ENCODE data around the gene ST14.

The ST14 gene

DNA sequence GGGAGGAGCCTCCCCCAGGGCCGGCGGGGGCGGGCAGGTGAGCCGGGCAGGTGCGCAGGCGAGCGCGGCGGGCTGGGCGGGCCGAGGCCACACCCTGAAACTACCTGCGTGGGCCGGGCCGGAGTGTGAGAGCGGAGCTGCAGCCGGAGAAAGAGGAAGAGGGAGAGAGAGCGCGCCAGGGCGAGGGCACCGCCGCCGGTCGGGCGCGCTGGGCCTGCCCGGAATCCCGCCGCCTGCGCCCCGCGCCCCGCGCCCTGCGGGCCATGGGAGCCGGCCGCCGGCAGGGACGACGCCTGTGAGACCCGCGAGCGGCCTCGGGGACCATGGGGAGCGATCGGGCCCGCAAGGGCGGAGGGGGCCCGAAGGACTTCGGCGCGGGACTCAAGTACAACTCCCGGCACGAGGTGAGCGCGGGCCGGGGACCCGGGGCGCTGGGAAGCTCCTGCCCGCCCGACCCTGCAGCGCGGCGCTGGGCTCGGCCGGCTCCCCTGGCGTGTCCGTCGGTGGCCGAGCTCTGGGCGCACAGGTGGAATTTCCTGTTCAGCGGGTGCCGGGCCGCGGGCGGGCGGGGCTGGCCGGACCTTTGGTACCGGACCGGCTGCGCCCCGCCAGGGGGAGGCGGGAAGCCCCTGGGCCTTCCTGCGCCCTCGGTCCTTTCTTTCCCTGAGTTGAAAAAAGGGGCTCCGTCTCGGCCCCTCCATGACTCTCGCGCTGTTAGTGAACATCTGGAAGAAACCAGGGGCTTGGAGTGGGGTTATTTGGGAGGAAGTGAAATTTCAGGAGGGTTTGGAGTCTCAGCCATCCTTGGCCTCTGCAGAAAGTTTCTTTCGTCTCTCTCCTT is at the start of gene ST14:
ST14 (plus strand) TSS at position 126 of the 841 bp plus-strand sequence; CDS start at position 324, 198 bp downstream.
- Mint-ChIP-seq H3K27ac (no peak within 1 kb of the TSS), H3K9me3 (no peaks in the 10 kb centered on the region), H3K27me3 (peaks cover 48% of the 10 kb centered on the region), H3K4me1 (peaks cover 16% of the 10 kb centered on the region), H3K4me3 (peak within 1 kb of the TSS; percentile 49), H3K36me3 (ENCODE audit: low read depth) (no peaks in the 10 kb centered on the region)
- DNase-seq (peak; percentile 15), ATAC-seq (no peak)

DNA sequence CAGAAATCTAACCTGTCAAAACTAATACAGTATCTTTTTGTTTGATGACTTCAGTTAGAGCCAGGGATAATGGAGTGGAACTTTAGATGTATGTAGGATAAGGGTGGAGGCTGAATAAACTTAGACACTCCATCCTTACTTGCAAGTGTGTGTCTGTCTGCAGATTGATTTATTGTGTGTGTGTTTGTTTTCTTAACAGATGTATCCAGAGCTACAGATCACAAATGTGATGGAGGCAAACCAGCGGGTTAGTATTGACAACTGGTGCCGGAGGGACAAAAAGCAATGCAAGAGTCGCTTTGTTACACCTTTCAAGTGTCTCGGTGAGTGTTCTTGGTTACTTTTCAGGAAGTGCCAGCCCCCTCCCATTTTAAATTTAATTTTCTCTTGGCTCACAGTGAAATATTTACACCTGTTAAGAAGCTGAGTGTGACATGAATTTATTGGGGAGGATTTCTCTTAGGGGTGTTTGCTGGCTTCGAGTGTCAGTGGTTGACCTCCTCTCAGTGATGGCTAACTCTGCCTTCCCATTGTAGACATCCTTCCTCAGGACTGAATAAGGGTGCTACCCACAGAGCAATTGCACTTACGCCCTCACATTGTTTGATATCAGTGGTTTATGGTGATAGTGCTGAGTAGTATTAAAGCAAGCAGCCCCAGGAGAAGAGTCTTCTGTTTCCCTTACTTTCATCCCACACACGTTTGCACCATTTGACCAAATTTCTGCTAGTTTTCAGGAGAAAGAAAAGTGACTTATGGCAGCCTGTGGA is 49.1 kb upstream of the ST14 start:
- Mint-ChIP-seq H3K4me3 (no peak overlapping the region), H3K9me3 (no peaks in the 10 kb centered on the region), H3K27ac (no peak overlapping the region), H3K36me3 (ENCODE audit: low read depth) (peaks cover 38% of the 10 kb centered on the region), H3K27me3 (no peaks in the 10 kb centered on the region), H3K4me1 (peaks cover 6% of the 10 kb centered on the region)
- ATAC-seq = no peak
- no peak for DNase-seq

DNA sequence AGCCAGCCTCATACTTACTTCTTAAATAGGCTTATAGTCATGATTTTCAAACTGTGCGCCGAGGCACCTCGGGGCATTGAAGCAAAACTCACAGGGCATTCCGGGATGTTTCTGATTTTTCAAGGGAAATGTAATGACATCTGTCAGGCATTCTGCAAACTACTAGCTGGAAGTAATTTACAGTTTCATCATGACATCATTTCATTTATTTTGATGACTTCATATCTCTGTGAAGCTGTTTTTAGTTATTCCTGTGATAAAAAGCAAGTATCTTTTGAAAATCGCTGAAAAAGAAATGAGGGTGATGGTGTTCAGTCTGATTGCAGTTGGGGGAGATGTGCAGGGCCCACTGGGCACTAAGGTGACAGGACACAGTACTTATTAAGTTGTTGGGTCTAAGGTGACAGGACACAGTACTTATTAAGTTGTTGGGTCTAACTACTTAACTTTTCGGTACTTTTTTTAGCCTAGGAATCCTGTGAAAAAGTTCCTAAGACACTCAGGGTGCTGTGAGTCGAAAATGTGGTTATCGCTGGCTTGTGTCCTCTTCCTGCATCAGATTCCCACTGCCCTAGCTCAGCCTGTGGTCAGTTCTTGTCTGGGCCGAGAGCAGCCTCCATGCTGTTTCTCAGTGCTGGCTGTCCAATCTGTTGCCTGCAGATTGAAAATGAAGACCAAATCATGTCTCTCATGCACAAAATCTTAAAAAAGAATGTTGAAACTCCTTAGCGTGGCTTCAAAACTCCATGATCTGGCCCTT is 47.3 kb upstream of the ST14 start:
- H3K27me3 Mint-ChIP-seq = peaks cover under 1% of the 10 kb centered on the region
- ATAC-seq (no peak), DNase-seq (no peak)
- peaks cover 4% of the 10 kb centered on the region for H3K4me1 Mint-ChIP-seq
- H3K9me3 Mint-ChIP-seq = no peaks in the 10 kb centered on the region
- no peak overlapping the region for H3K27ac Mint-ChIP-seq
- H3K4me3 Mint-ChIP-seq = no peak overlapping the region
- peaks cover 30% of the 10 kb centered on the region for H3K36me3 Mint-ChIP-seq (ENCODE audit: low read depth)

DNA sequence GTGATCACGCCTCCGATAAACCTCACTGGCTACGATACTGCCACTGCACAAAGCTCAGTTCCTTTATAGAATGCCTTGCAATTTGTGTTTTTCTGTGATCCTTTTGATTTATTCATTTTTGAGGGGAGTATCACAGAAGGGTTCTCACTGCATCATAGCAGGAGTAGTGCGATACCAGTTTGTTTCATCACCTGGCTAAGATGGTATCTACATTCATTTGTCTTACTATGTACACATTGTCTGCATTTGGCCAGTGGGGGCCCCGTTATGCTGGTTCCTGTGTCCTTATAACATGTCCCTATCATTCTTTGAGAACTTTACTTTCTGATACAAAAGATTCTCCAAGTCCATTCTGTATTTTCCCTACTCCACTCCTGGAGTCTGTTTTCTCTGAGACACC is 45.3 kb upstream of the ST14 start:
- peaks cover 28% of the 10 kb centered on the region for H3K36me3 Mint-ChIP-seq (ENCODE audit: low read depth)
- no peak overlapping the region for H3K27ac Mint-ChIP-seq
- H3K27me3 Mint-ChIP-seq = peaks cover 3% of the 10 kb centered on the region
- H3K4me1 Mint-ChIP-seq = peaks cover 23% of the 10 kb centered on the region
- no peak overlapping the region for H3K4me3 Mint-ChIP-seq
- no peak for ATAC-seq
- H3K9me3 Mint-ChIP-seq = no peaks in the 10 kb centered on the region
- no peak for DNase-seq

DNA sequence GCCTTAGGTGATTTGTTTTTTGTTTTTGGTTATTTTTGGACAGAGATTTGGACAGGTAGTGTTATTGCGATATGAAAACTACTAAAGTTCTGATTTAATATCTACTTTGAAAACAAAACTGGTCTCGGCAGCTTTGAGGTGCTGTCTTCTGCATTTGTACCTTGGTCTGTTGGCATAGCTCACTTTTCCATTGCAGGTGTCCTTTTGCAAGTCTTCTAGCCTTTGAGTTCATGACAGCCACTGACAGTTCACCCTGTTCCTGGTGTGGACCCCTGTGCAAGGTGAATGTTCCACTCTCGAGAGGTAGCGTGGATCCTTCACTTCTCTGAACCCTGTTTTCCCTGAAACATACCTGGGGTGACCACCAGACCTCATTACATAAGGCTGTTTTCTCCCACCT is 44.9 kb upstream of the ST14 start:
- no peaks in the 10 kb centered on the region for H3K9me3 Mint-ChIP-seq

DNA sequence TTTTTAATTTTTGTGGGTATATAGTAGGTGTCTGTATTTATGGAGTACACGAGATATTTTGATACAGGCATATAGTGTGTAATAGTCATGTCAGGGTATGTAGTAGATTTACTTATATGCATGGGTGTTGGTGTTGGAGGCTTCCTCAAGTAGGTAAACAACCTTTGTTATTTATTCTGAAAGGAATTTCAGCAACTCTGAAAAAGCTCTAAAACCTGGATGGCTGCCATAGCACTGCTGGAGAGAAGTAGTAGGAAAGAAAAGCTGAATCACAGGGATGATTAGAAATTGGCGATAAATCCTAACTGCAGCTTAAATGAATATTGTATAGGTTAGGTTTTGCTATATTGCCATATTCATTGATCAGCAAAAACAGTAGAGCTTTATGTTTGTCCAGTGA is 44.4 kb upstream of the ST14 start:
- H3K4me1 Mint-ChIP-seq = peaks cover 30% of the 10 kb centered on the region
- H3K4me3 Mint-ChIP-seq = no peak overlapping the region
- H3K27me3 Mint-ChIP-seq = peaks cover 5% of the 10 kb centered on the region
- DNase-seq (no peak), ATAC-seq (no peak)
- no peaks in the 10 kb centered on the region for H3K9me3 Mint-ChIP-seq
- H3K27ac Mint-ChIP-seq = no peak overlapping the region
- peaks cover 22% of the 10 kb centered on the region for H3K36me3 Mint-ChIP-seq (ENCODE audit: low read depth)

More for the DNA sequence above, 44.9 kb upstream of the ST14 start:
- no peak overlapping the region for H3K27ac Mint-ChIP-seq
- peaks cover 3% of the 10 kb centered on the region for H3K27me3 Mint-ChIP-seq
- H3K4me3 Mint-ChIP-seq = no peak overlapping the region
- peaks cover 26% of the 10 kb centered on the region for H3K36me3 Mint-ChIP-seq (ENCODE audit: low read depth)
- no peak for DNase-seq
- no peak for ATAC-seq
- H3K4me1 Mint-ChIP-seq = peaks cover 28% of the 10 kb centered on the region

DNA sequence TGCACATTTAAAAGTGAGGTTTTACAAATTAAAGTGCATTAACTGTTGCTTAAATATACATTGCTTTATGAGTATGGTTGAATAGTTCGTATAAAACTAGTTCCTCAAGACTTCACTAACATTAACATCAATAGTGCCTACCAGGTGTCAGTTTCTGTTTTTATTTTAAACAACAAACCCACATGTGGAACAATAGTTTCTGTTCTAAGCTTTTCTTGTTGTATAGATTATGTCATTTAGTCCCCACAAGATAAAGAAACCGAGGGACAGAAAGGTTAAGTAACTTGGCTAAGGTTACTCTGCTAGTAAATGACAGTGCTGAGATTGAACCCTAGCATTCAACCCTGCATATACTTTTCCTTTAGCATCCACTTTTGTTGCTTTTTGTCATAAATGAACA is 41.4 kb upstream of the ST14 start:
- Mint-ChIP-seq H3K4me3 (no peak overlapping the region), H3K36me3 (ENCODE audit: low read depth) (peaks cover 25% of the 10 kb centered on the region), H3K27ac (no peak overlapping the region), H3K9me3 (no peaks in the 10 kb centered on the region), H3K4me1 (peaks cover 53% of the 10 kb centered on the region), H3K27me3 (peaks cover 12% of the 10 kb centered on the region)
- DNase-seq (no peak), ATAC-seq (no peak)

DNA sequence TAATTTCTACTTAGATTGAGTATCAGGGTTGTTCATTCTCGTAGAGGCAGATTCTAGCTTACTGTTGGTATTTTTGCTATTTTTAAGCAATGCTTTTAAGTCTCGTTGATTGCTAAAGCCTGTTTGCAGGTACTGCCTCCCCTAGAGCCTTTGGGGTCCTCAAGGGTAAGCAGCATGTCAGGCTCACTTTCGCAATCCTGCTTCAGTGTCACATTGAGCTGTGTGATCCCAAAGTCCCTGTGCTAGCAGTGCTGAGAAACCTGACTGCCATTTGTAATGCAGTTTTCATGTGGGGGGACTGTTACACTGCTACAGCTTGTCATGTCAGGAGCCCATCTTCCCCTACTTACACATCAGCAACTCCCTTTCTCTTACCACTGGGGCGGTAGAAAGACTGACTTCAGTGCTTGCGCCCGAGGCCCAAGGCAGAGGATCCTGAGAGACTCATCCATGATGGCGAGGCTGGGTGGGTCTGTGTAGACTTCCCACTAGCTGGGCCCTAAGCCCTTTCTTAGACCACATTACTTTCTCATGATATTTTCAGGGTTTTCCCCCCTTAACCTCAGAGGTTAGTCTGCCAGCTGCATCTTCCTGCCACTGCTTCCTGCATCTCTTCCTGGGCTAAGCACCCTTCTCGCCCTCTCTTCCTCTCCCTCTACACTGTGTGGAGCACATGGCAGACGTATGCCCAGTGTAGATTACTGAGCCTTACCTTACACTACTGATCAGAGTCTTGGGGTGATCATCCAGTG is 40.8 kb upstream of the ST14 start:
- H3K36me3 Mint-ChIP-seq (ENCODE audit: low read depth) = peaks cover 27% of the 10 kb centered on the region
- peak overlapping the region; percentile 22 for H3K4me3 Mint-ChIP-seq
- no peaks in the 10 kb centered on the region for H3K9me3 Mint-ChIP-seq
- peak overlapping the region; percentile 40 for H3K27ac Mint-ChIP-seq
- H3K27me3 Mint-ChIP-seq = peaks cover 12% of the 10 kb centered on the region
- DNase-seq (peak; percentile 56), ATAC-seq (peak; percentile 83)
- H3K4me1 Mint-ChIP-seq = peaks cover 53% of the 10 kb centered on the region

DNA sequence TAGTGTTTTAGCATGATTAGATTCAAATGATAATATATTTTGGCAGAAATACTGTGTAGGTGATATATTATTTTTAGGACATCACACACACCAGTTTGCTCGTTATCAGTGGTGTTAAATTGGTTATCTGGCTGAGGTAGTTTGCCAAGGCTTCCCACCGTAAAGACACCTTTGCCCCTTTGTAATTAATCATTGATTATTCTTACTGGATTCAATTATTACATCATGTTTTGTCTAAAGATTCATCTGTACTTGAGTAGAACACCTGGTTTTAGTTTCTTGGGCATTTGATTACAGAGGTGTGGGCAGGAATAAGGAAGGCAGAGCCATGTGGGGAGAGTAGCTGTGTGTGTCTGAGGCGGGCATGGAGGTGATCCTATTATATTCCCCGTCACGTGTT is 39.5 kb upstream of the ST14 start:
- H3K36me3 Mint-ChIP-seq (ENCODE audit: low read depth) = peaks cover 36% of the 10 kb centered on the region
- no peak overlapping the region for H3K27ac Mint-ChIP-seq
- no peak overlapping the region for H3K4me3 Mint-ChIP-seq
- peaks cover 12% of the 10 kb centered on the region for H3K27me3 Mint-ChIP-seq
- H3K4me1 Mint-ChIP-seq = peaks cover 51% of the 10 kb centered on the region
- H3K9me3 Mint-ChIP-seq = no peaks in the 10 kb centered on the region
- DNase-seq (no peak), ATAC-seq (no peak)

DNA sequence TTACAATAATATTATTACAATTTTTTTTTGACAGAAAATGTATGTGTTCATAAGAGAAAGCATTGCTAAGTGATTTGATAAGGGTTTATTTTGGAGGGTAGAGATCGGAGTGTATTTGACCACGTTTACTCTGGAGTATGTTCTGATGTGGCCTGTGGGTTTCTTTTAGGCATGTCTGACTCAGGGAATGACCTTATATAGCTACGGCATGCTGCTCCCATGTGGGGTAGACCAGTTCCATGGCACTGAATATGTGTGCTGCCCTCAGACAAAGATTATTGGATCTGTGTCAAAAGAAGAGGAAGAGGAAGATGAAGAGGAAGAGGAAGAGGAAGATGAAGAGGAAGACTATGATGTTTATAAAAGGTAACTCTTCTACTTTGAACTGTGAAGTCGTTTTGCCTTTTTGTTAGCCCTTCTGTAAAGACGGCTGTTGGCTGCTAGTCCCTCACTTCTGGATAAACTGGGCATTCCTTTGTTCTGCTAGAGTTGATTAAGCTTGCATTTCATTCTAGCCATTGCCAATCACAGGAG is 38.1 kb upstream of the ST14 start:
- H3K27me3 Mint-ChIP-seq = peaks cover 12% of the 10 kb centered on the region
- peaks cover 35% of the 10 kb centered on the region for H3K36me3 Mint-ChIP-seq (ENCODE audit: low read depth)
- no peaks in the 10 kb centered on the region for H3K9me3 Mint-ChIP-seq
- H3K27ac Mint-ChIP-seq = peak overlapping the region; percentile 81
- DNase-seq (peak; percentile 35), ATAC-seq (peak; percentile 87)
- peaks cover 50% of the 10 kb centered on the region for H3K4me1 Mint-ChIP-seq
- H3K4me3 Mint-ChIP-seq = no peak overlapping the region

DNA sequence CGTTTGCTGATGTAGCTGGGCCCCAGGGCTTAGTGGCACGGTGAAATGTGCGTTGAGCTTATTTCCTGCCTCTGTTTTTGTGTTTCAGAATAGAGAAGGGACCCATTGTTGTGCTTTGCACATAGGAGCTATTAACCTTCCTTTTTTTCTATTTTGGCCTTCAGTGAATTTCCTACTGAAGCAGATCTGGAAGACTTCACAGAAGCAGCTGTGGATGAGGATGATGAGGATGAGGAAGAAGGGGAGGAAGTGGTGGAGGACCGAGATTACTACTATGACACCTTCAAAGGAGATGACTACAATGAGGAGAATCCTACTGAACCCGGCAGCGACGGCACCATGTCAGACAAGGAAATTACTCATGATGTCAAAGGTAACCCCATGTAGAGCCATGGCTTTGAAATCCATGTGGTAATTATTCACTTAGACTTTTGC is 37.4 kb upstream of the ST14 start:
- DNase-seq (peak; percentile 31), ATAC-seq (no peak)
- H3K27me3 Mint-ChIP-seq = peaks cover 12% of the 10 kb centered on the region
- H3K27ac Mint-ChIP-seq = no peak overlapping the region
- H3K4me3 Mint-ChIP-seq = peak overlapping the region; percentile 3
- peaks cover 35% of the 10 kb centered on the region for H3K36me3 Mint-ChIP-seq (ENCODE audit: low read depth)
- H3K4me1 Mint-ChIP-seq = peaks cover 50% of the 10 kb centered on the region
- no peaks in the 10 kb centered on the region for H3K9me3 Mint-ChIP-seq

DNA sequence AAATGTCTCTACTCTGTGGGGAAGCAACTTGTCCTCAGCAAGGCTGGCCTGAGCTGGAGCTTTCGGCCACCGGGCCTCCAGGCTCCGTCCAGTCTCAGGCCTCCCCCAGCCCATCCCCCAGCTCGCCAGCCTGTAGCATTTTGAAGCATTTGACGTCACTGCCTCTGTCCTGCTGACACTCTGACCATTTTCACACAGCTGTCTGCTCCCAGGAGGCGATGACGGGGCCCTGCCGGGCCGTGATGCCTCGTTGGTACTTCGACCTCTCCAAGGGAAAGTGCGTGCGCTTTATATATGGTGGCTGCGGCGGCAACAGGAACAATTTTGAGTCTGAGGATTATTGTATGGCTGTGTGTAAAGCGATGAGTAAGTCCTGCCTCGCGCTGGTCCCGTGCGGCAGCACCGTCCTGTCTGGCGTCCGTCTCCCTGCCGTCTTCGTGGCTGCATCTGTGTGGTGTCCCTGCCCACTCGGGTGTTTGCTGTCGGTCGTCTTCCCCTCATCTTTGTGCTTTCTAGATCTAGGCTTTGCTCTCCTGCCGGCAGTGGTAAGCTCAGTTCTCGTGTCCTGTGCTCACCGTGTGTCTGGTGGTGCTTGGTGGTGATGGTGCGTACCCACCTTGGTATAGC is 36.1 kb upstream of the ST14 start:
- DNase-seq (no peak), ATAC-seq (no peak)
- H3K4me3 Mint-ChIP-seq = no peak overlapping the region
- H3K4me1 Mint-ChIP-seq = peaks cover 37% of the 10 kb centered on the region
- H3K27ac Mint-ChIP-seq = no peak overlapping the region
- peaks cover 38% of the 10 kb centered on the region for H3K36me3 Mint-ChIP-seq (ENCODE audit: low read depth)
- no peaks in the 10 kb centered on the region for H3K9me3 Mint-ChIP-seq
- peaks cover 10% of the 10 kb centered on the region for H3K27me3 Mint-ChIP-seq

DNA sequence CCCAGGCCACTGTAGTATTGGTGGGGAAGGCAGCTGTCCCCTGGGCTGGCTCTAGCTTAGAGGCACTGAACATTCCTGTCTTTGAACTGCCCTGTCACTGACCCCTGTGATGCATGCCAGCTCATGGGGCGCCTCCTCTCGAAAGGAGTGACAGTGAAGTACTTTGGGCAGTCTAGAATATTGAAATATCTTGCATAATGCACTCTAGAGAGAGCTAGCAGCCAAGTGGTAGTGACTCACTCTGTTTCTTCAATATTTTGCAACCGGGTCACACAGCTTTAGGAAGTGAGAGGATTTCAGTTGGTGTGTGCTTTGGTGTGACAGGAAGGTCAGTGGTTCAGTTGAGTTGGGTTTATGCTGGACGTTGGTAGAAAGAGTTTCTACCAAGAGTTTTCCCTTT is 35.5 kb upstream of the ST14 start:
- H3K4me3 Mint-ChIP-seq = no peak overlapping the region
- H3K9me3 Mint-ChIP-seq = no peaks in the 10 kb centered on the region
- ATAC-seq = no peak
- H3K27me3 Mint-ChIP-seq = peaks cover 10% of the 10 kb centered on the region
- no peak overlapping the region for H3K27ac Mint-ChIP-seq
- H3K36me3 Mint-ChIP-seq (ENCODE audit: low read depth) = peaks cover 40% of the 10 kb centered on the region
- H3K4me1 Mint-ChIP-seq = peaks cover 32% of the 10 kb centered on the region
- DNase-seq = no peak
